Islet of Langerhans (tissue), 1 donor: Measurements from ENCODE around the gene IGFBP1.
"Not testable (repeated sequence)": the region's sequence is repeated elsewhere in the genome, so short reads cannot be mapped to it uniquely, and the experiment has no call there.

Source experiments
- FAIRE-seq: peaks from one replicate; lab custom pipeline; 2011; peaks lifted over from hg19 to GRCh38; lab: Jason Lieb, UNC

Gene IGFBP1

DNA sequence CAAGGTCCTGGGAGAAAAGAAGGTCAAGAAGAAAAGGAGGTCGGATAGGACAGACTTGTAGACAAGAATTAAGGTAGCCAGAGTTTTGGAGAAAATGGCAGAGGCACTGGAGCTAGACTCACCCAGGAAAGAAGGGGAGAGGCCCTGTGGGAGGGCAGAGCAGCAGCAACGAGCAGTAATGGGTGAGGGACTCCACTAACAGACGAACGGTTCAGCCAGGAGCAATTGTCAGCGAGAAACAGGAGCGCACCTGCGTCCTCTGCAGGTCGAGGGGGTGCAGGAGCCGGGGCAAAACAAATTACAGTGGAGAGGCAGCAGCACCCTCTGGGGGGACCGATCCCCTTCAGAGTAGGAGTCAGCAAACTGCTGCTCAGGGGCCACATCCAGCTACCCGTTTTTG lies 51.3 kb downstream of the IGFBP1 start:
- FAIRE-seq, result no peak

DNA sequence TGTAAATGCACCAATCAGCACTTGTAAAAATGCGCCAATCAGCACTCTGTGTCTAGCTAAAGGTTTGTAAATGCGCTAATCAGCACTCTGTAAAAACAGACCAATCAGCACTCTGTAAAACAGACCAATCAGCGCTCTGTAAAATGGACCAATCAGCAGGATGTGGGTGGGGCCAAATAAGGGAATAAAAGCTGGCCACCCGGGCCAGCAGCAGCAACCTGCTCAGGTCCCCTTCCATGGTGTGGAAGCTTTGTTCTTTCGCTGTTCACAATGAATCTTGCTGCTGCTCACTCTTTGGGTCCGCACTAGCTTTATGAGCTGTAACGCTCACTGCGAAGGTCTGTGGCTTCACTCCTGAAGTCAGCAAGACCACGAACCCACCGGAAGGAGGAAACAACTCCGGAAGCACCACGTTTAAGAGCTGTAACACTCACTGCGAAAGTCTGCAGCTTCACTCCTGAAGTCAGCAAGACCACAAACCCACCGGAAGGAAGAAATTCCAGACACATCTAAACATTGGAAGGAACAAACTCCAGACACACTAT lies 52.0 kb downstream of the IGFBP1 start:
- FAIRE-seq, result not testable (repeated sequence)

DNA sequence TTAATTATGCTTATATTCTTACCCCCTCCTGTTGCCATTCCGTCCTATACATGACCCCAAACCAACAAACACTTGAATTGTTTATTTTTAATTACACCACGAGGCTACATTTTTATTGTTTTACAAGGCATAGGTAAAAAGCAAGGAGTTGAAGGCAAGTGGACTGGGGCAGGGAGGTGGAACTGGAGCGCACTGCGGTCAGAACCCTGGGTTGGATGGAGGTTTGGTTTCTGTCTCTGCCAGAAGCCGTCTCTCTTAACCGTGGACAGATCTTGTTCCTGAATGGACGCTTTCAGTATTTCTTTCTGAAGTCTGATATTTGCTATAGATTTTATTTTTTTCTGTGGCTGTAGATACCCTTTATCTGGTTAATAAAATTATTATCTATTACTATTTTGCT lies 52.7 kb downstream of the IGFBP1 start:
- no peak for FAIRE-seq
